IPS-18a (cell line): Measurements from ENCODE around the gene EEF1AKMT4.
A peak's percentile ranks its signal among the peaks of the same experiment; 100 is the strongest.
"Not testable (repeated sequence)": the region's sequence is repeated elsewhere in the genome, so short reads cannot be mapped to it uniquely, and the experiment has no call there.

Experiments
- H3K27ac ChIP-seq: one replicate; pipeline ENCODE4 v1.5.1; 2013; ENCODE audit warnings: low read length
- H3K27me3 ChIP-seq: one replicate; pipeline ENCODE4 v1.6.1; 2013; ENCODE audit warnings: mild to moderate bottlenecking, low read length; ENCODE audit not compliant: control insufficient read depth, insufficient read depth
- H3K36me3 ChIP-seq: one replicate; pipeline ENCODE4 v1.6.1; 2013; ENCODE audit warnings: low read depth, low read length; ENCODE audit not compliant: control insufficient read depth
- H3K4me1 ChIP-seq: one replicate; pipeline ENCODE4 v1.6.1; 2013; ENCODE audit warnings: low read depth, low read length; ENCODE audit not compliant: control insufficient read depth
- H3K4me3 ChIP-seq: one replicate; pipeline ENCODE4 v1.5.1; 2013; ENCODE audit warnings: low read length
- H3K9ac ChIP-seq: one replicate; pipeline ENCODE4 v1.6.1; 2013; ENCODE audit warnings: mild to moderate bottlenecking, low read length, moderate library complexity
- H3K9me3 ChIP-seq: one replicate; pipeline ENCODE4 v1.6.1; 2013; ENCODE audit warnings: low read depth, low read length; ENCODE audit not compliant: control insufficient read depth

The EEF1AKMT4 gene

DNA sequence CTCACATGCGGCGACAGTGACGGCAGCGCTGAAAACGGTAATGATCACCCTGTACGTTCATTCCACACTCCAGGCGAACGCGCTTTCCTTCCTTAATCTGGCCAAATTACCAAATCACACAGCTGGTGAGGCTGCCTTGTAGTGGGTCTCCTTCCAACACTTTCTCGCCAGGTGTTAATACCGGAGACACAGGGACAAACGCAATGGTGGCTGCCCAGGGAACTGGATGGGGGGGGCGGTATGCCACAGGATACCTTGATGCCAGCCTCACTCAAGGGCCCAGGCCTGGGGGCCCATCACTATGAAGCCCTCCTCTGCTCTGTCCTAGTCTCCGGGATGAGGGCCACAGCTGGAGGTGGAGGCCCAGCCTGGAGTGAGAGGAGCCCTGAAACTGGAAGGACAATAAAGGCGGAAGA lies 13.3 kb downstream of the EEF1AKMT4 start:
- peaks cover 56% of the 10 kb centered on the region for H3K27me3 ChIP-seq

GRCh38 chr3:184267249-184267648 lies 17.8 kb downstream of the EEF1AKMT4 start:
- not testable (repeated sequence) for H3K27ac ChIP-seq, H3K9me3 ChIP-seq, H3K9ac ChIP-seq, H3K4me1 ChIP-seq, H3K4me3 ChIP-seq, H3K36me3 ChIP-seq
- H3K27me3 ChIP-seq: peaks cover 19% of the 10 kb centered on the region

More for the DNA sequence above, 13.3 kb downstream of the EEF1AKMT4 start:
- H3K27ac ChIP-seq: no peak overlapping the region
- H3K9ac ChIP-seq: no peak overlapping the region
- no peaks in the 10 kb centered on the region for H3K36me3 ChIP-seq
- no peaks in the 10 kb centered on the region for H3K4me1 ChIP-seq
- H3K4me3 ChIP-seq: peak overlapping the region; percentile 56
- H3K9me3 ChIP-seq: no peaks in the 10 kb centered on the region

DNA sequence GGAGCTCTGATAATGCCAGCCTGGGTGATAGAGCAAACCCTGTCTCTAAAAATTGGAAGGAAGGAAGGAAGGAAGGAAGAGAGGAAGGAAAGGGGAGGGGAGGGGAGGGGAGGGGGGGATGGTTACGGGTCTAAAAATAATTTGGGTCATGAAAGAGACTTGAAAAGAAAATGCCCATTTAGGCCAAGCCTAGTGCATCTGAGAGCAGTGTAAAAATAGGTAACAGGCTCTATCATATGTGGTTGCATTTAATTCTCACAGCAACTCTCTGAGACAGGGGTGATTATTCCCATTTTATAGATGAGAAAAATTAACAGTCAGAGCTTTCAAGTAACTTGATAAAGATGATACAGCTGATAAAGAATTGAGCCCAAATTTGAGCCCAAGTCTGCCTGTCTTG lies 22.8 kb downstream of the EEF1AKMT4 start:
- Histone ChIP-seq H3K4me3 (no peak overlapping the region), H3K36me3 (no peaks in the 10 kb centered on the region), H3K9ac (no peak overlapping the region), H3K27me3 (peaks cover 7% of the 10 kb centered on the region), H3K9me3 (no peaks in the 10 kb centered on the region), H3K27ac (no peak overlapping the region), H3K4me1 (no peaks in the 10 kb centered on the region)

DNA sequence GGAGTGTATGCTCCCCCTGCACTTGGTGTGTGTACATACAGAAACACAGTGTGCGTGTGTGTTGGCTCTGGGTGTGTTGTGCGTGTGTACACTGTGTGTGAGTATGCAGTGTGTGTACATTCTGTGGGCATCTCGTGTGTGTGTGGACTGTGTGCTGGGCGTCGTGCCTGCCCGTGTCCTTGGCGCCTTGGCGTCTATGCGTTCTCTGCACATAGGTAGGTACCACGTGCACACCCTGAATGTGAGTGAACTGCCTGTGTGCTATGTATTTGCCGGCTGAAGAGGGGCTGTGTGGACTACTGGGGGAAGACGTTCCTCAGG lies 25.9 kb downstream of the EEF1AKMT4 start:
- Histone ChIP-seq H3K36me3 (no peaks in the 10 kb centered on the region), H3K27ac (no peak overlapping the region), H3K4me1 (no peaks in the 10 kb centered on the region), H3K9me3 (no peaks in the 10 kb centered on the region), H3K9ac (no peak overlapping the region), H3K27me3 (peaks cover 7% of the 10 kb centered on the region), H3K4me3 (no peak overlapping the region)

- no peak within 1 kb of the TSS for H3K4me3 ChIP-seq
- H3K9me3 ChIP-seq: no peaks in the 10 kb centered on the region
- no peak within 1 kb of the TSS for H3K9ac ChIP-seq
- H3K36me3 ChIP-seq: no peaks in the 10 kb centered on the region
- no peaks in the 10 kb centered on the region for H3K4me1 ChIP-seq
- H3K27ac ChIP-seq: no peak within 1 kb of the TSS
- H3K27me3 ChIP-seq: peaks cover 7% of the 10 kb centered on the region
Measured at GRCh38 chr3:184275961-184276910, 26.8 kb downstream of the EEF1AKMT4 start, which contains the start of gene ECE2. ECE2 (plus strand) TSS chr3:184276022; CDS start chr3:184276154, 132 bp downstream.

DNA sequence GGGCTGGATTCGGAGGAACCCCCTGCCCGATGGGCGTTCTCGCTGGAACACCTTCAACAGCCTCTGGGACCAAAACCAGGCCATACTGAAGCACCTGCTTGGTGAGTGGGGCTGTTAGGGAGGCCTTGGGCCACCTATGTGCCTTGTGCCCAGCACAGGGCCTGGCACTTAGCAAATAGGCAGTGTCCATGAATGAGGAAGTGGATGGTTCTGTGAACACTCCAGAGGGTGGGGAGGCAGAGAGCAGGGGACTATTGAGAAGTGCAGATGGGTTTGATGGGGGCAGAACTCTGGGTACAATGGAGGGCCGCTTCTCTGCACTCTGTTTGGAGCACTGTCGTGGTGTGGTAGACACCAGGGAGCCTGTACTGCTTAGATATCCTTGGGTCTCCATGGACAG lies 27.9 kb downstream of the EEF1AKMT4 start:
- Histone ChIP-seq H3K4me3 (no peak overlapping the region), H3K27ac (no peak overlapping the region), H3K4me1 (no peaks in the 10 kb centered on the region), H3K27me3 (peaks cover 7% of the 10 kb centered on the region), H3K9me3 (no peaks in the 10 kb centered on the region), H3K9ac (no peak overlapping the region), H3K36me3 (no peaks in the 10 kb centered on the region)

DNA sequence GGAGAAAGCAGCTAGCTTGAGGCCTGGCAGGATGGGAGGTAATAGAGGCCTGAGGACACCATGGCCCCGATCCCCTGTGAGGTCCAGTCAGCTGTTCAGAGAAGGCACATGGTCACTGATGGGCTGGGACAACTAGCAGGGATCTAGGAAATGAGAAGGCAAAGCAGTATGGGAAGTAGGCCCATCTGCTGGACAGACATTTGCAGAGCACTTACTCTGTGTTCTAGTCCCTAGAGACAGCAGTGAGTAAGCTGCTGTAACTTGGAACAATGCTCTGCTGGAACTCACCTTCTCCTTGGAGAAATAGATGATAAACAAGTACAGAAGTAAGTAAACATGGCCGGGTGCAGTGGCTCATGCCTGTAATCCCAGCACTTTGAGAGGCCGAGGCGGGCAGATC lies 33.5 kb downstream of the EEF1AKMT4 start:
- H3K4me3 ChIP-seq: no peak overlapping the region

GRCh38 chr3:184283681-184284080 lies 34.2 kb downstream of the EEF1AKMT4 start:
- no peak overlapping the region for H3K9ac ChIP-seq
- no peak overlapping the region for H3K27ac ChIP-seq
- H3K36me3 ChIP-seq: no peaks in the 10 kb centered on the region
- no peaks in the 10 kb centered on the region for H3K4me1 ChIP-seq
- no peaks in the 10 kb centered on the region for H3K27me3 ChIP-seq
- H3K9me3 ChIP-seq: no peaks in the 10 kb centered on the region
- H3K4me3 ChIP-seq: no peak overlapping the region

More for the DNA sequence above, 33.5 kb downstream of the EEF1AKMT4 start:
- H3K4me1 ChIP-seq: no peaks in the 10 kb centered on the region
- H3K27me3 ChIP-seq: no peaks in the 10 kb centered on the region
- no peaks in the 10 kb centered on the region for H3K9me3 ChIP-seq
- no peaks in the 10 kb centered on the region for H3K36me3 ChIP-seq
- no peak overlapping the region for H3K27ac ChIP-seq
- no peak overlapping the region for H3K9ac ChIP-seq

- Histone ChIP-seq H3K27me3 (no peaks in the 10 kb centered on the region), H3K36me3 (no peaks in the 10 kb centered on the region), H3K4me1 (no peaks in the 10 kb centered on the region), H3K27ac (no peak overlapping the region), H3K9ac (no peak overlapping the region), H3K4me3 (no peak overlapping the region), H3K9me3 (no peaks in the 10 kb centered on the region)
Measured at GRCh38 chr3:184284696-184285095, 35.2 kb downstream of the EEF1AKMT4 start.

- Histone ChIP-seq H3K4me1 (no peaks in the 10 kb centered on the region), H3K4me3 (no peak overlapping the region), H3K9me3 (no peaks in the 10 kb centered on the region), H3K9ac (no peak overlapping the region), H3K27ac (no peak overlapping the region), H3K27me3 (no peaks in the 10 kb centered on the region), H3K36me3 (no peaks in the 10 kb centered on the region)
Measured at GRCh38 chr3:184289426-184289938, 40.0 kb downstream of the EEF1AKMT4 start.

GRCh38 chr3:184290331-184290730 lies 40.9 kb downstream of the EEF1AKMT4 start:
- Histone ChIP-seq H3K9me3 (no peaks in the 10 kb centered on the region), H3K4me3 (no peak overlapping the region), H3K27ac (no peak overlapping the region), H3K4me1 (no peaks in the 10 kb centered on the region), H3K9ac (no peak overlapping the region), H3K27me3 (no peaks in the 10 kb centered on the region), H3K36me3 (no peaks in the 10 kb centered on the region)
